NAMALWA (cell line): ENCODE measurements around the gene FRRS1.

Experiments used
- DNase-seq: peaks from one replicate; pipeline ENCODE4 v3.0.0-alpha.2; 2015; ENCODE audit warnings: low spot score

FRRS1 gene

GRCh38 chr1:99727575-99728185, 38.8 kb downstream of the FRRS1 start:
- no peak for DNase-seq

GRCh38 chr1:99726818-99727217, 39.6 kb downstream of the FRRS1 start:
- DNase-seq, result no peak

GRCh38 chr1:99726407-99726806, 40.0 kb downstream of the FRRS1 start:
- DNase-seq, result no peak

- DNase-seq, result no peak
These were observed 40.4 kb downstream of the FRRS1 start for GRCh38 chr1:99725996-99726395.

GRCh38 chr1:99723251-99723650, 43.2 kb downstream of the FRRS1 start:
- no peak for DNase-seq

GRCh38 chr1:99717005-99717404, 49.4 kb downstream of the FRRS1 start:
- DNase-seq, result no peak

- no peak for DNase-seq
These were observed 53.4 kb downstream of the FRRS1 start for GRCh38 chr1:99713006-99713405.

- DNase-seq, result no peak
These were observed 55.4 kb downstream of the FRRS1 start for GRCh38 chr1:99710994-99711393.

GRCh38 chr1:99707535-99708142, 58.8 kb downstream of the FRRS1 start:
- DNase-seq, result peak; percentile 76

GRCh38 chr1:99705385-99705784, 61.0 kb downstream of the FRRS1 start:
- no peak for DNase-seq

GRCh38 chr1:99704356-99704816, 62.0 kb downstream of the FRRS1 start:
- DNase-seq, result no peak

- DNase-seq, result no peak
These were observed 64.2 kb downstream of the FRRS1 start for GRCh38 chr1:99702221-99702620.

- no peak for DNase-seq
These were observed 66.4 kb downstream of the FRRS1 start for GRCh38 chr1:99700020-99700419.

GRCh38 chr1:99697580-99697979, 68.9 kb downstream of the FRRS1 start:
- no peak for DNase-seq

GRCh38 chr1:99696616-99697015, 69.8 kb downstream of the FRRS1 start:
- no peak for DNase-seq

- no peak for DNase-seq
These were observed 75.3 kb downstream of the FRRS1 start for GRCh38 chr1:99691175-99691574.

GRCh38 chr1:99685516-99686180, 80.8 kb downstream of the FRRS1 start:
- peak; percentile 89 for DNase-seq

GRCh38 chr1:99682291-99682751, 84.1 kb downstream of the FRRS1 start:
- DNase-seq, result no peak

- DNase-seq, result peak; percentile 9
These were observed 84.9 kb downstream of the FRRS1 start for GRCh38 chr1:99681583-99681982.

GRCh38 chr1:99680270-99680669, 86.2 kb downstream of the FRRS1 start:
- DNase-seq, result no peak

- peak; percentile 14 for DNase-seq
These were observed 89.0 kb downstream of the FRRS1 start for GRCh38 chr1:99677416-99677815.

- no peak for DNase-seq
These were observed 89.6 kb downstream of the FRRS1 start for GRCh38 chr1:99676876-99677275.

- no peak for DNase-seq
These were observed 90.4 kb downstream of the FRRS1 start for GRCh38 chr1:99675994-99676393.
